ENCODE measurements around the gene THOC6.

DNA sequence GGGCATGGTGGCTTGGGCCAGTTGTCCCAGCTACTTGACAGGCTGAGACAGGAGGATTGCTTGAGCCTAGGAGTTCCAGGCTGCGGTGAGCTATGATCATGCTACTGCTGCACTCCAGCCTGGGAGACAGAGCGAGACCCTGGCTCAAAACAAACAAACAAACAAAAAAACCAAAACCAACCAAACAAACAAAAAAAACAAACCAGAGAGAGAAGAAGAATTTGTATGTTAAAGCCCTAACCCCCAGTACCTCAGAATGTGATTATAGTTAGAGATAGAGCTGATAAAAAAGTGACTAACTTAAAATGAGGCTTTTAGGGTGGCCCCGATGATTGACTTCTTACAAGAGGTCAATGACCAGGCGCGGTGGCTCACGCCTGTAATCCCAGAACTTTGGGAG is 20.9 kb downstream of the THOC6 start:
- no peak for TF ChIP-seq POLR2A (IDR thresholded peaks at IDR 0.05)
- TF ChIP-seq, protein P1, sequence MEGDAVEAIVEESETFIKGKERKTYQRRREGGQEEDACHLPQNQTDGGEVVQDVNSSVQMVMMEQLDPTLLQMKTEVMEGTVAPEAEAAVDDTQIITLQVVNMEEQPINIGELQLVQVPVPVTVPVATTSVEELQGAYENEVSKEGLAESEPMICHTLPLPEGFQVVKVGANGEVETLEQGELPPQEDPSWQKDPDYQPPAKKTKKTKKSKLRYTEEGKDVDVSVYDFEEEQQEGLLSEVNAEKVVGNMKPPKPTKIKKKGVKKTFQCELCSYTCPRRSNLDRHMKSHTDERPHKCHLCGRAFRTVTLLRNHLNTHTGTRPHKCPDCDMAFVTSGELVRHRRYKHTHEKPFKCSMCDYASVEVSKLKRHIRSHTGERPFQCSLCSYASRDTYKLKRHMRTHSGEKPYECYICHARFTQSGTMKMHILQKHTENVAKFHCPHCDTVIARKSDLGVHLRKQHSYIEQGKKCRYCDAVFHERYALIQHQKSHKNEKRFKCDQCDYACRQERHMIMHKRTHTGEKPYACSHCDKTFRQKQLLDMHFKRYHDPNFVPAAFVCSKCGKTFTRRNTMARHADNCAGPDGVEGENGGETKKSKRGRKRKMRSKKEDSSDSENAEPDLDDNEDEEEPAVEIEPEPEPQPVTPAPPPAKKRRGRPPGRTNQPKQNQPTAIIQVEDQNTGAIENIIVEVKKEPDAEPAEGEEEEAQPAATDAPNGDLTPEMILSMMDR (IDR thresholded peaks at IDR 0.05): no peak
